NT2/D1 (cell line): Measurements from ENCODE around the gene FXYD1.

Experiments
- SUZ12 ChIP-seq: IDR thresholded peaks from 2 replicates; pipeline ENCODE4 v1.6.1; 2011; ENCODE audit not compliant: insufficient read length, insufficient read depth; ENCODE audit errors: extremely low read depth
- YY1 ChIP-seq: IDR thresholded peaks from 2 replicates; pipeline ENCODE4 v1.6.1; 2011; ENCODE audit not compliant: insufficient read length, insufficient read depth

GRCh38 chr19:35136977-35137702, 1.5 kb upstream of the FXYD1 start:
- no peak for TF ChIP-seq YY1
- no peak for TF ChIP-seq SUZ12
